ENCODE data around the gene SEMA3F. TPM values are rescaled to one million over a fixed set of nuclear protein-coding genes. Genes with fewer than 3 reads are reported as not detected.

Gene SEMA3F
- total RNA-seq, 1 donor from 2014 or later = 14.5 TPM

GRCh38 chr3:50147447-50147846 lies 7.7 kb upstream of the SEMA3F start:
- Mint-ChIP-seq H3K27ac (peak overlapping the region; percentile 63), H3K4me3 (no peak overlapping the region)

GRCh38 chr3:50147861-50148260 lies 7.3 kb upstream of the SEMA3F start:
- no peak overlapping the region for H3K9ac ChIP-seq
- no peak overlapping the region for H3K4me2 ChIP-seq
- Mint-ChIP-seq H3K4me3 (no peak overlapping the region), H3K27ac (peak overlapping the region; percentile 63), H3K27me3 (ENCODE audit: insufficient read depth, low read depth) (peaks cover 17% of the 10 kb centered on the region), H3K9me3 (no peaks in the 10 kb centered on the region), H3K36me3 (no peaks in the 10 kb centered on the region), H3K4me1 (peaks cover 24% of the 10 kb centered on the region)
- H4K20me1 ChIP-seq (ENCODE audit: low read depth) = no peaks in the 10 kb centered on the region
- no peaks in the 10 kb centered on the region for H3K79me2 ChIP-seq (ENCODE audit: low read depth)
- H3K4me1 ChIP-seq = peaks cover 24% of the 10 kb centered on the region
- no peak for DNase-seq (ENCODE audit: low spot score)
- H3K36me3 ChIP-seq = no peaks in the 10 kb centered on the region
- no peaks in the 10 kb centered on the region for H3K9me3 ChIP-seq (ENCODE audit: low read depth)
- no peak overlapping the region for H3K27ac ChIP-seq
- H2AFZ ChIP-seq (replicated peaks) = no peak overlapping the region
- H3F3A ChIP-seq (ENCODE audit: low read depth) = peaks cover 14% of the 10 kb centered on the region
- no peak for TF ChIP-seq EZH2 (IDR thresholded peaks at IDR 0.05)
- no peak for TF ChIP-seq EZH2phosphoT487 (IDR thresholded peaks at IDR 0.05)
- peaks cover 4% of the 10 kb centered on the region for H3K27me3 ChIP-seq
- no peak overlapping the region for H3K4me3 ChIP-seq

More at GRCh38 chr3:50147447-50147846, 7.7 kb upstream of the SEMA3F start:
- Histone ChIP-seq H3K79me2 (ENCODE audit: low read depth) (no peaks in the 10 kb centered on the region), H4K20me1 (ENCODE audit: low read depth) (no peaks in the 10 kb centered on the region), H3K27me3 (no peaks in the 10 kb centered on the region), H3K9me3 (ENCODE audit: low read depth) (no peaks in the 10 kb centered on the region), H3K36me3 (no peaks in the 10 kb centered on the region), H3F3A (ENCODE audit: low read depth) (peaks cover 14% of the 10 kb centered on the region), H3K4me1 (peaks cover 24% of the 10 kb centered on the region), H3K9ac (no peak overlapping the region), H3K4me3 (no peak overlapping the region), H2AFZ (replicated peaks) (no peak overlapping the region), H3K27ac (no peak overlapping the region), H3K4me2 (no peak overlapping the region)
- H3K9me3 Mint-ChIP-seq = peaks cover under 1% of the 10 kb centered on the region
- H3K36me3 Mint-ChIP-seq = no peaks in the 10 kb centered on the region
- H3K27me3 Mint-ChIP-seq (ENCODE audit: insufficient read depth, low read depth) = peaks cover 16% of the 10 kb centered on the region
- DNase-seq (ENCODE audit: low spot score) = no peak
- H3K4me1 Mint-ChIP-seq = peaks cover 24% of the 10 kb centered on the region
- TF ChIP-seq EZH2phosphoT487 (IDR thresholded peaks at IDR 0.05) = no peak
- no peak for TF ChIP-seq EZH2 (IDR thresholded peaks at IDR 0.05)
- no peak for TF ChIP-seq CTCF (IDR thresholded peaks at IDR 0.05)

GRCh38 chr3:50150404-50150750 lies 4.7 kb upstream of the SEMA3F start:
- Mint-ChIP-seq H3K27ac (peak overlapping the region; percentile 13), H3K9me3 (peaks cover 3% of the 10 kb centered on the region), H3K36me3 (no peaks in the 10 kb centered on the region), H3K27me3 (ENCODE audit: insufficient read depth, low read depth) (peaks cover 25% of the 10 kb centered on the region), H3K4me3 (no peak overlapping the region), H3K4me1 (peaks cover 28% of the 10 kb centered on the region)
- TF ChIP-seq EZH2 (IDR thresholded peaks at IDR 0.05) (no peak), EZH2phosphoT487 (IDR thresholded peaks at IDR 0.05) (no peak), CTCF (IDR thresholded peaks at IDR 0.05) (no peak)
- Histone ChIP-seq H3K36me3 (no peaks in the 10 kb centered on the region), H3K27ac (no peak overlapping the region), H4K20me1 (ENCODE audit: low read depth) (no peaks in the 10 kb centered on the region), H3K4me1 (peaks cover 24% of the 10 kb centered on the region), H2AFZ (replicated peaks) (peak overlapping the region; percentile 70), H3K4me3 (no peak overlapping the region), H3K27me3 (peaks cover 24% of the 10 kb centered on the region), H3F3A (ENCODE audit: low read depth) (peaks cover 14% of the 10 kb centered on the region), H3K79me2 (ENCODE audit: low read depth) (no peaks in the 10 kb centered on the region), H3K9me3 (ENCODE audit: low read depth) (no peaks in the 10 kb centered on the region), H3K9ac (no peak overlapping the region), H3K4me2 (no peak overlapping the region)
- DNase-seq (ENCODE audit: low spot score) = no peak

GRCh38 chr3:50150863-50151686 lies 4.0 kb upstream of the SEMA3F start:
- Mint-ChIP-seq H3K36me3 (no peaks in the 10 kb centered on the region), H3K4me3 (no peak overlapping the region), H3K4me1 (peaks cover 32% of the 10 kb centered on the region), H3K27me3 (ENCODE audit: insufficient read depth, low read depth) (peaks cover 30% of the 10 kb centered on the region), H3K9me3 (peaks cover 7% of the 10 kb centered on the region), H3K27ac (peak overlapping the region; percentile 13)
- H3K36me3 ChIP-seq = no peaks in the 10 kb centered on the region
- H3F3A ChIP-seq (ENCODE audit: low read depth) = peaks cover 14% of the 10 kb centered on the region
- TF ChIP-seq CTCF (IDR thresholded peaks at IDR 0.05) (no peak), EZH2 (IDR thresholded peaks at IDR 0.05) (no peak), EZH2phosphoT487 (IDR thresholded peaks at IDR 0.05) (no peak)
- H3K4me2 ChIP-seq = peak overlapping the region; percentile 32
- H3K4me3 ChIP-seq = no peak overlapping the region
- peaks cover 26% of the 10 kb centered on the region for H3K4me1 ChIP-seq
- peaks cover 7% of the 10 kb centered on the region for H4K20me1 ChIP-seq (ENCODE audit: low read depth)
- peak overlapping the region; percentile 70 for H2AFZ ChIP-seq (replicated peaks)
- no peaks in the 10 kb centered on the region for H3K9me3 ChIP-seq (ENCODE audit: low read depth)
- peak; percentile 78 for DNase-seq (ENCODE audit: low spot score)
- peaks cover 7% of the 10 kb centered on the region for H3K79me2 ChIP-seq (ENCODE audit: low read depth)
- H3K27ac ChIP-seq = peak overlapping the region; percentile 69
- H3K27me3 ChIP-seq = peaks cover 30% of the 10 kb centered on the region
- no peak overlapping the region for H3K9ac ChIP-seq
